Stimulated activated CD4-positive, alpha-beta T cell treated with anti-CD3 and anti-CD28 coated beads, Interleukin-1b, Interleukin-23, amount 100 ng/mL, for 1 hour (primary cell): Measurements from ENCODE around the gene HIVEP3.

Experiments used
- DNase-seq, 2 donors: peaks; one replicate each; pipeline ENCODE4 v3.0.0-alpha.2; 2020; ENCODE audit warnings: low read depth in 2 of 2

HIVEP3 gene

DNA sequence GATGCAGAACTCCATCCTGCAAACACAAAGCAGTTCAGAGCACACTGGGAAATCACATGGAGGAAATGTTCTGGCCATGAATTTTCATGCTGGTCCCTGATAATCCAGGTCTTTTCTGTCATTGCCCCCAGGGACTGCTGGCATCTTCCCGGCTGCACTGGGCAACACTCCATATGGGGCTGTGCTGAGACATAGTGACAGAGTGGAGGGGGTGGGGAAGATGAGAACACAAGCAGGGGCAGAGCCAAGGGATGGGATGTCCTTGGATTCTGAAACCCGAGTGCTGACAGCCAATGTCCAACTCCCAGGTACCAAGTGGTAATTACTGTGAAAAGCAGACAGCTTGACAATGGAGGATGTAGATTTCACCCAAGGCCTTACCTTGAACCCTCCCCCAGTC is 185.7 kb downstream of the HIVEP3 start:
- DNase-seq: no peak

DNA sequence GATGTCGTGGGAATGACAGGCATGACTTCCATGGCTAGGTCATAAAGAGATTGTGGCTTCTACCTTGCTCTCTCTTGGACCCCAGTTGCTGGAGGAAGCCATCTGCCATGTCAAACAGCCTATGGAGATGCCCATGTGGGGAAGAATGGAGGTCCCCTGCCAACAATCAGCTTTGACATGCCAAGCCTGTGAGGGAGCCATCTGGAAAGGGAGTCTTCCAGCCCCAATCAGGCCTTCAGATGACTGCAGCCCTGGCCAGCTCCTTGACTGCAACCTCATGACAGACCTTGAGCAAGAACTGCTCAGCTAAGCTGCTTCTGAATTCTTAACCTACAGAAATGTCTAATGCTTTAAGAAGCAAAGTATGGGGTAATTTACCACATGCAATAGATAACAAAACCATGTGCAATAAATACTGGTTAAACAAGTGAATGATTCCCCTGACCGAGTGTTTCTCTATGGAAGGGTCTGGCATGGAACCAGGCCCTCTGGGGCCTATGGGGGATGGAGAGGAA is 187.1 kb downstream of the HIVEP3 start:
- DNase-seq: no peak

DNA sequence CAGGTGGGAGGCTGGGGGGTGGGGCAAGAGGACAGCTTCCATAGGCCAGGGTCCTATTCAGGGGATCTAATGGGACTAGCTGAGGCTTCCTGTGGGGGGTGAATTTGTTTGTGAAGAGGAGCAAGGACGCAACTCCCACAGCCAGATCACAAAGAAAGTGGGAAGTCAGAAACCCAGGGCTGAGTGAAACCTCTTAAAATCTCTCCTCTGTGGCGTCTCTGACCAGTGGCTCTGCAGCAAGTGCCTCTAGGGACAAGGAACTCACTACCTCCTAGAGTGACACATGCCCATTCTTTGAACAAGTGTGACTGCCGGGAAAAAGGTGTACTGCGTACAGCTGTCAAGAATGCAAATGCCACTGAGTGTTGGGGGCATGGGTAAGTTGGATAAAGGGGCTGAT is 187.9 kb downstream of the HIVEP3 start:
- no peak for DNase-seq

DNA sequence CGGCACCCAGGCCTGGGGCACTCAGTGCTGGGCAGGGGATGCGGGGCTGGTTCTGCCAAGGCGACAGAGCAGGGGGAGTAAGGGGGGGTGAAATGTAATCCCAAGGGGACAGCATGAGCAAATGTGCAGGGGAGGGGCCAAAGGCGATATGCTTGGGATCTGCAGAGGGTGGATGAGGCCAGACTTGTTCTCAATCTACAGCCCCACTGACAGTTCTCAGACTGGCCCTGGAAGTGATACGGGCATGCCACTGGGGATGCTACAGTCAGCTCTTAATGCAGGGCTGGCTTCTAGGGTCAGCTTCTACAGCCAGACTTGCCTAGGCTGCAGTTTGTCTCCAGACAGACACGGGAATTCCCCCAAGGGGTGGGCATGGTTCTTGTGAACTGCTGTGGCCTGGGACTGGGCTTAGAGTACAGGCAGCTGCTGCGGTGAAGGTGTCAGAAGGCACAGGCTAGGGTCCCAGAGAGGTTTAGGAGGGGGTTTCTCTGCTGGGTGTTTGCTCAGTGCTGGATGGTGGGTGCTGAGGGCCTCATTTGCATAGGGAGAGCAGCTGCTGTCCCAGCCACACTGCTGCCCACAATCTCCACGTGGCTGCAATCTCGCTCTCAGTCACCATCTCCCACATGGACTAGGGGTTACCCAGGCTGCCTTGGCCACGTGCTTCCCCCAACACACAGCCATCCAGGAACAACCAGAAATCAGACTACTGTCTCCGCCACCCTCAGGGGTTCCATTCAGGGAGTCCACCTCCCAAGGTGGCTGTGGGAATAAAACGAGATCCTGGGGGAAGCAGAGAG is 190.1 kb downstream of the HIVEP3 start:
- no peak for DNase-seq

DNA sequence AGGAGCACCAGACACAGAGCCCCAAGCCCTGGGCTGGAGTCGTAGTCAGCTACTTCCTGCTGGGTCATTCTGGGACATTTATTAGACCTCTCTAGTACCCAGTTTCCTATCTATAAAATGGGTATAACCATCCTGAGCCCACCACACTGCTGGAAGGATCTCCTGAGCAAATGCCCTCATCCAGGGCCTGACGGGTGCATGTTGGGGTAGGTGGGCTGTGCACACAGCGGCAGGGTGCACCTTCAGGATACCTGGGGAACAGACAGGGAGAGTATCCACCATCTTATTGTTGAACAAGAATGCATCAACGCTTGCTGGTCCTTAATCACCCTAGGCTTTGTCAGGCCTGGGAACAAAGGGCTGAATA is 191.0 kb downstream of the HIVEP3 start:
- DNase-seq: no peak

DNA sequence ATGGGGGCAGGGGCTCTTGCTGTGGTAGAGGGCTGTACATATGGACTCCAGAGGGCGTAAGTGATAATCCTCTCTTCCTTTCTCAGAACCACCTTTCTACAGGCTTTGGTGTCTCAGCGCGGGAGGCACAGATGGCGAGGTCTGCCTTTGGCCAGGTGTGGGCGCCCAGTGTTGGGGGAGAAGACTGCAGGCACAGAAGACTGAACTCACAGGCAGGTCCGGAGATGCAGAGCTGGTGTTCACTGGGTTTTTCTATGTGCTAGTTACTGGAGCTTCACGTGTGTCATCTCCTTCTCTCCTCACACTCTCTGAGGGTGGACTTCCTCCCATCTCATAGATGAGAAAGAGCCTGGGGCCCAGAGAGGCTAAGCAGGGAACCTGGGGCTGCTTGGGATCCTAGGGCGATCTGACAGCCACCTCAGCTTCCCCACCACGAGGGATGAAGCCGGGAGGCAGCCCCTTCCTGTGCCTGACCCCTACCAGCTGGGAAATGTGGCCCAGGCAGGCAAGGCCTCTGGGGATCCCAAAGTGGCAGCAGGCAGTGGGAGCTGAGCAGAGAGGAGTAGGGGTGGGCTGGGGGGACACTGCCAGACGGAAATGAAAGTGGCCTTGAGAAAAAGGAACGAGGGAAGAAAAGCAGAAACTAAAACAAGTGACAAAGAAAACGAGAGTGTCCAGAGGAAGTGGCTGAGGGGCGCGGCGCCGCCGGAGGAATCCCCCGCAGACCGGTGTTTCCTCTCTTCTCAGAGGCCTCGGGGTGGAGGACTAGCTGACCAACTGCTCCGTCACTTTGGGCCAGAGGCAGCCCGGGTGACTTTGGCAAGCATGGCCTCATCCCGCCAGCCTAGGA is 191.6 kb downstream of the HIVEP3 start:
- no peak for DNase-seq

DNA sequence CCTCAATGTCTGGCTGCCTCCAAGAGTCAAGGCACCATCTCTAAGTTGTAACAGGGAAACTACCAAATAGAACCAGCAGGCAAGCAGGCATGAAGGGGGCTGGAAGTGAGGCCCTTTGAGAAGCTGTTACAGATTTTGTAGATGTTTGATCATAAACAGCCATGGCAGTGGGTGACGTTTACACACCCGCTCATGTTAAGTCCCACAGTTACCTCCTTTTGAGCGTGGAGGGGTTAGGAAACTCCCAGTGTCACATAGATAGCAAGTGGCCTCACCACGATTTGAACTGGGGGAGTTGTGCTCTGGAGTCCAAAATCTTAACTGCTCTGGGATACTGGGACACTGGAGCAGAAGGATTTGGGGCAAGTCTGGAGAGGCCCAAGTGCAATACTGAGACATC is 192.4 kb downstream of the HIVEP3 start:
- no peak for DNase-seq

DNA sequence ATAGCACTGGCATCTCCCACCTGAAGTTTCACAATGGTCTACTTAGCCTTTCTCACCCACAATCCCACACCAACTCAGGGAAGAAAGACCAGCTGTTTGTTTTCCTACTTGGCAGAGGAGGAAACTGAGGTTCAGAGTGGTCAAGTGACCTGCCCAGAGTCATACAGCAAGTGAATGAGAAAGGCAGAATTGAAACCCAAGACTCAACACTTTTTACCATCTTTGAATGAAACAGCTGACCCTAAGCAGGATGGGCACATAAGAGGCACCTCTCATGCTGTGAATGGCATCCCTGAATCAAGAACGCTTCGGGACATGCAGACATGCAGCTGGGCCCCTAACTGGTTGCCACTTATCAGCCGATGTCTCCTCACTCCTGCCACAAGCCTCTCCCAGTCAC is 193.8 kb downstream of the HIVEP3 start:
- DNase-seq: no peak

DNA sequence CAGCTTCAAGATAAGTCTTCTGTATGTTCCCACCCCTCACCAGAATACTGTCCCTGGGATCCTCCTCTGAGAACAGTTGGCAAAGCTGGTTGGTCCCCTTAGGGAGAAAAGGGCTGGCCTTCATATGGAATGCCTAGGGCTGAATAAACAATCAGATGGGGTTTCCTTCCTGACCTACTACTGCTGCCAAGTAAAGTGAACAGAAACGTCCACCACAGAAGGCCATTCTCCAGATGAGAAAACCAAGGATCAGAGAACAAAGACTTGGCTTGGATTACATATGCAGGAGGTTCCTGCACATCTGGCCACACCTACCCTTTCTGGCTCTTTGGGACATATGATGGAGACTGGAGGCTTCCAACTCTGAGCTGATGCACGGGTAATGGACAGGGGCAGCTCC is 194.5 kb downstream of the HIVEP3 start:
- no peak for DNase-seq

DNA sequence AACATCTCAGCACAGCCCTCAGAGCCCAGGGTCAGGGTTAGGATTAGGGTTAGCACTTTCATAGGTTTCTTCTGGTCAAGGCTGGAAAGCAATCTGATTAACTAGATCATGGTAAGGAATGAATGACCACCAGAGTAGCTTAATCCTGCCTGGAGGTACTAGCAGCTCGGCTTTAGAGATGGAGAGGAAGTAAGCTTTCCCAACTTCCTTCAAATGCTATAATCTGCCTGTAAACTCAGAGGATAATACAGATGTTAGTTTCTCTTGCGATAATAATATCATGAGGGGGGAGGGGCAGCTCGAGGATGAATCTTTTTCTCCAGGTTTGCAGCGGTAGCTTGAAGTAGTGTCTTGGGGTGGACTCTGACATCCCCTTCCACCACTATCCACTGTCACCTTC is 194.9 kb downstream of the HIVEP3 start:
- DNase-seq: no peak

DNA sequence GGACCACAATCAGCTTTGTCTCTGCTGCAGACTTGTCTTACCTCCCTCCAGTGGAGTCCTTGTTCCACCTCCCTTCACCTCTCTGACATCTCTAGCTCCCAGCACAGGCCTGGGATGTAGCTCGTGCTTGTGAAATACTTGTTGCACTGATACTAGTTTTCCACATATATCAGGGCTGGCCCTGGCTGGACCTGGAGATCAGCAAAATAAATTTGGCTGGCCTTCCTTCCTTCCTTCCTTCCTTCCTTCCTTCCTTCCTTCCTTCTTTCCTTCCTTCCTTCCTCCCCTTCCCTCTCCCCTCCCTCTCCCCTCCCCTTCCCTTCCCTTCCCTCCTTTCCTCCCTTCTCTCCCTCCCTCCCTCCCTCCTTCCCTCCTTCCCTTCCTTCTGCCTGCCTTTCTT is 196.5 kb downstream of the HIVEP3 start:
- DNase-seq: no peak

DNA sequence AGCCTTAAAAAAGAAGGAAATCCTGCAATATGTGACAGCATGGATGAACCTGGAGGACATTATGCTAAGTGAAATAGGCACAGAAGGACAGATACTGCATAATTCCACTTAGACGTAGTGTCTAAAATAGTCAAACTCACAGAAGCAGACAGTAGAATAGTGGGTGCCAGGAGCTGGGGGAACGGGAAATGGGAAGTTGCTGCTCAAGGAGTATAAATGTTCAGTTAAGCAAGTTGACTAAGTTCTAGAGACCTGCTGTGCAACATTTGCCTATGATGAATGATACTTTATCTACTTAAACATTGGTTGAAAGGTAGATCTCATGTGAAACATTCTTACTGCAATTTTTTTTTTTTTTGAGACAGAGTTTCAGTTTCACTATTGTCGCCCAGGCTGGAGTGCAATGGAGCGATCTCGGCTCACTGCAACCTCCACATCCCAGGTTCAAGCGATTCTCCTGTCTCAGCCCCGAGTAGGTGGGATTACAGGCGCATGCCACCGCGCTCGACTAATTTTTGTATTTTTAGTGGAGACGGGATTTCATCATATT is 197.8 kb downstream of the HIVEP3 start:
- DNase-seq: no peak

DNA sequence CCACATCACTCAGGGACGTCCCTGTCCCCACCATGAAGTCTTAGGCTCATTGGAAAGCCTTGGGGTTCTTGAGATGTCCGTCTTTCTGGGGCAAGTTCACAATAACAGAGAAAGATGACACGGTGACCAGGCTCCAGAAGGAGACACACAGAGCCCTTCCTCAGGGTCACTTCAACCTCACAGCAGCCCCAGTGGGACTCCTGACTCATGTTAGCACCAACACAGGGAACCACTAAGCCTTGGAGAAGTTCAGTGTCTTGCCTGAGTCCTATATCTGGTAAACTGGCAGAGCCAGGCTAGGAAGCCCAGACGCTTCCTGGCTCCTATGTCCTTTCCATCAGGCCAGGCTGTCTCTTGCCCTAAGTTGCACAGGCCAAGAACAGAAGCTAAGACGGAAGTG is 199.1 kb downstream of the HIVEP3 start:
- DNase-seq: no peak

DNA sequence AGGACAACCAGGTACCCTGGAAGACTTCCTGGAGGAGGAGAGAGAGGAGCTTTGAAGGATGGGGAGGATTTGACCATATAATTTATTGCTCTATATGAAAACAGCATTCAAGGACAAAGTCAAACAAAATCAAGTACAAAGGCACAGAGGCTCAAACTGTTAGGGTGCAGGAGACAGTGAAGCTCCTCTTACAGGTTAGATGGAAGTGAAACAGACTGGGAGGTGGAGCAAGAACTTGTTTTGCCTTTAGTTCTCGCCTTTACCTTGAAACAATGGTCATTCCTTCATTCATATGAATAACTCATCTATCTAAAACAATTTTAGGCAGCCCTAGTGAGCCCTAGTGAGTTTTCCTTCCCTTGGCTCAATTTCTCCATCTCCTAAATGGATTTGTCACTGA is 199.6 kb downstream of the HIVEP3 start:
- DNase-seq: no peak

DNA sequence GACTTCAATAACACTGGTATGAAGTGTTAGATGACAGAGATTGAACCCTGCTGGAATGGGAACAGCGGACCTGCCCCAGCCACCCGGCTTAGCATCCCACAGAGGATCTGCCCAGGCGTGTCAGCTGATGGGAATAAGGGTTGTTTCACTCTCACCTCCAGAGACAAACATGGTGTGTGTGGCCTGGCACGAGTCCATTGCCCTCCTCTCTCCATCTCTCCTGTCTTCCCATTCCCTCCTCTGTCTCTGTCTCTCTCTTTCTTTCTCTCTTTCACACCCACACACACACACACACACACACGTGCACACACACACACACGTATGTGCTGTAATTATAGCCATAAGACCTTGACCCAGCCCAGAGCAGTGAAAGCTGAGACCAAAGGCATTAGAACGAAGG is 200.2 kb downstream of the HIVEP3 start:
- no peak for DNase-seq

DNA sequence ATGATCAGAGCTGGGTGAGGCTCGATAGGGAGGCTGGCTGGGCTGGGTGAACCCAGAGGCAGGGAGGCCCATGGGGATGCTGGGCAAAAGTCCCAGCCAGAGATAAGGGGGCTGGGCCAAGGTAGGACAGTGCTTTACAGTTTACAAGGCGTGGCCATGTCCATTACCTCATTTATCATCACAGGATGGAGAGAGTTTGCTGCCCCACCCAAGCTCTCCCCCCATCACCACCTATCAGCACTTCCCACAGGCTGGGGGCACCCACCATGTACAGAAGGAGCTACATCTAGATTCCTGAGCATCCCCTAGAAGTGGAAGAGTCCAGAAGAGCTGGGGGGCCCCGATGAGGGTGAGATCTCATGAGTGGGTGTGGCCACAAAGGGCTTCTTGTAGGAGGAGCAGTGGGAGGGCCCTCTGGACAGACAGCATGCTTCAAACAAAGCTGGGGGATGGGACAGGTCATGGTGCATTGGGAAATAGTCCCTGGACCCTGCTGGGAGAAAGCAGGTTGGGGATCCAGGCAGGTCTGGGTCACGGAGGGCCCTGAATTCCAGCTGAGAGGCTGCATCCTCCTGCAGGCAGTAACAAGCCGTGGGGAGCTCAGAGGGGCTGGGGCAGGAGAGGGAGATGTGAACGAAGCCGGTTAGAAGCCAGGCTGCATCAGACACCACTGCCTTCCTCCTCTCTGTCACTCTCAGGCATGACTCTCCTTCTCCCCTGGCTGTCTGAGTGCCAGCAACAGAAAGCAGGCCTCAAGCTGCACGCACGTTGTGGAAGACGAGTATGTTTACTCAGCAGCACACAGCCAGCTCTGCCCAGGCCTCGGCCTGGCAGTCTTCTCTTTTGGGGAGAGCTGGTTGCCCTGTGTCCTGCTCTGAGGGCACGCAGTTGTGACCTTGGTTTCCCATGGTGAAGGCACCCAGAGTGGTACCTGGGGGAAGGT is 202.3 kb downstream of the HIVEP3 start:
- no peak for DNase-seq

DNA sequence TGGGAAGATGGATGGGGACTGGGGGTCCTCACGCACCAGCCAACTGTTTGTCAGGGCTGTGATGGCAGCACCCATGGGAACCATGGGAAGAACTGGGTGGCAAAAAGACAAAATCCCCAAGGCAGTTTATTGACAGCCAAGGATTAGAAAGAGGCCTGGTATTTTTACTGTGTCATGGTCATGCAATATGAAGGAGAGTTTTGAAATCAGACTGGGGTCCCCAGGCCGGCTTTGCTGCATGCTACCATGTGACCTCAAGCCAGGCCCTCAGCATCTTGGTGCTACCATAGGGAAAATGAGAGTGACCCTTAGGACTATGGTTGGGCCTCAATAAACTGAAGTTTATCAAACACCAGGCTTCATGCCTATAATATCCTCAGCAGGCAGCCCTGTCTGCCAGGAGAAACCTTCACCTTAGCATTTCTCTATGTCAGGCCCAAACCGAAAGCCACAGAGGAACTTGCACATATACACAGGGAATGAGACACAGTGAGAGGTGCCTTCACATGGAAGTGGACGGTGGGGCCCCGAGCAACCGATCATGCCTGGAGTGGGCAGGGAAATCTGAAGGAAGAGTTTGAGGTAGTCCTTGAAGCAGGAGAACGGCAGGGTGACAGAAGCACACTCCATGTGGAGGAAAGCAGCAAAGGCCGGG is 203.2 kb downstream of the HIVEP3 start:
- DNase-seq: no peak

DNA sequence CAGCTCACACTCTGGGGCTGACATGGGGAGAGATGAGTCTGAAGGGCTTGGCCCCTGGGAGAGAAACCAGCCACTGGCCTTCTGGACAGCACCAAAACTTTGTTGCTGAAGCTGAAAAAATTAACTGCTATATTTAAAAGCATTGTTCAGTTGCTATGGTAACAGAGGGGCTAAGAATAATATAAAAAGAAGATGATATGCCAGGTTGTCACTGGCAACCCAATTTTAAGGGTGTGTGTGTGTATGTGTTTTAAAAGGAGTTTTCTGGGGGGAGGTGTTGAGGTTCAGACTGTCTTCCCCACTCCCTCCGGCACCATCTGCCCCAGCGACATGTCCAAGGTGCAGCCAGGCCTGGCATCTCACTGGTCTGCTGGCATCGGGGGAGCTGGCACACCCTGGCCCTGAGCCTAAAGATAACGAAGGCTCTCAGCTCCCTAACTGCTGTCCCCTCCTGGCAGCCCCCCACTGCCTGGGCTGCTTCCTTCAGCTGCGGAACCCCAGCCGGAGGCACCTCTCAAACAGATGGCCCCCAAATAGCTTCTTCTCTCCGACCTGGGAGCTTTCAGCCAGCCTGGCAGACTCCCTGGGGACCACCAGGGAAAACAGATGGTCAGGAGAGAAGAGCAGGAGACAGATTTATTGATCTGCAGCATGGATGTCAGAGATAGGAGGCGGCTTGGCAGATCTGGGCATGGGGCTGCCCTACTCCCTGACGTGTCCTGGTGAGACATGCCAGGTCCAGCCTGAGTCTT is 203.9 kb downstream of the HIVEP3 start:
- no peak for DNase-seq

DNA sequence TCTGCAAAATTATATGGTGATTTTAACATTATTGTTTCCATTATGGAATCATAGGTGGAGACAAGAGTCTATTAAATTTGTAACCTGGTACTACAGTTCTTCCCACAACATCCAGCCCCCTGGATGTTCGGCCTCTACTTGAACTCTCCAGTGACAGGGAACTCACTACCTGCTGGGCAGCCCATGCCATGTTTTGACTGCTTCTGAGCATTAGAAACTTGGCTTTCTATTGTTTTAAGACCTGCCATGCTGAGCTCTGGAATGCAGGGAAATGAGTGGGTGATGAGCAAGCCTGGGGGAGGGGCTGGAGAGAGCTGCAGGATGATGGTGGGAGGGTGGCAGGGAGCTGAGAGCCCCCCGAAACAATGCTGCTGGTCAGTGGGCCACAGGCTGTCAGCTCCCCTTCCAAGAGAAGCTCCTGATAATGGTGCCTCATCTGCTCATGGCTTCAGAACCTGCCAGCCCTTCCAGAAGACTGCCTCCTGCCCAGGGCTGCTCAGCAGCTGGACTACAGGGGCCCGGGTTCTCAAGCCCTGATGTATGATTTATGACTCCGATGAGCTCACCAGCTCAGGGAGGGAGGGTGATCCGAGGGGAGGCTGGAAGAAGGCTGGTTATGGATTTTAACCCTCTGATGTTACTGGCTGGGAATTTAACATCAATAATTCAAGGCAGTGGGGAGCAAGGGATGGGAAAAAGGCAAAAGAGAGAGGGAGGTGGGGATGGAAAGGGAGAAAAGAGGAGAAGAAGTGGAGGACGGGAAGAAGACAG is 205.0 kb downstream of the HIVEP3 start:
- no peak for DNase-seq

DNA sequence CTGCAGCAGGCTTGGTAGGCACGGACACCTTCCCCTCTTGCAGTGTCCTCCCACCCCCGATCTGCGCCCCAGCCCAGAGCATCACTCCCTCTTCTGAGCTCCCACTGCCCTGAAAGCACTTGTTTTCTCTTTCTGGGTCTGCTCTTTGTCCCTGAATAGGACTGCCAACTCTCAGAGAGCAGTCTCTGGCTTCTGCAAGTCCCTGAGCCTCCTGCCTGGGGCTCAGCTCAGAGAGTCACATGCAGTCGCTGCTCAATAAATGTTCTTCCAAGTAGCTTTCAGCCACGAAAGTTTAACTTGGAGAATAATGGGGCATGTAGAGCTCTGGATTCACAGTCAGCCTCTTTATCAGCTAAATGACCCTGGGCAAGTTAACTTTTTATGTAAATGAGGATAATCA is 205.6 kb downstream of the HIVEP3 start:
- DNase-seq: no peak
